Thyroid gland (tissue), 4 donors: ENCODE data around the gene PIGU.

Source experiments
- POLR2A ChIP-seq, 2 donors: fragments of 450-650 bp; IDR thresholded peaks; one replicate each; pipeline ENCODE4 v1.6.1; 2017; ENCODE audit warnings: antibody characterized with exemption in 2 of 2, mild to moderate bottlenecking in 2 of 2, moderate library complexity in 1 of 2
- TF ChIP-seq, protein P1 (sequence below), 6 experiments: fragments of 200-600 bp in 3 of 6; fragments of 450-650 bp in 3 of 6; sonication (generic) in 3 of 6; IDR thresholded peaks; one replicate each; pipeline ENCODE4 v1.5.1; 2016 to 2019; ENCODE audit warnings: antibody characterized with exemption in 6 of 6, mild to moderate bottlenecking in 2 of 6, inconsistent platforms in 1 of 6, moderate library complexity in 1 of 6

- TF ChIP-seq, protein P1, sequence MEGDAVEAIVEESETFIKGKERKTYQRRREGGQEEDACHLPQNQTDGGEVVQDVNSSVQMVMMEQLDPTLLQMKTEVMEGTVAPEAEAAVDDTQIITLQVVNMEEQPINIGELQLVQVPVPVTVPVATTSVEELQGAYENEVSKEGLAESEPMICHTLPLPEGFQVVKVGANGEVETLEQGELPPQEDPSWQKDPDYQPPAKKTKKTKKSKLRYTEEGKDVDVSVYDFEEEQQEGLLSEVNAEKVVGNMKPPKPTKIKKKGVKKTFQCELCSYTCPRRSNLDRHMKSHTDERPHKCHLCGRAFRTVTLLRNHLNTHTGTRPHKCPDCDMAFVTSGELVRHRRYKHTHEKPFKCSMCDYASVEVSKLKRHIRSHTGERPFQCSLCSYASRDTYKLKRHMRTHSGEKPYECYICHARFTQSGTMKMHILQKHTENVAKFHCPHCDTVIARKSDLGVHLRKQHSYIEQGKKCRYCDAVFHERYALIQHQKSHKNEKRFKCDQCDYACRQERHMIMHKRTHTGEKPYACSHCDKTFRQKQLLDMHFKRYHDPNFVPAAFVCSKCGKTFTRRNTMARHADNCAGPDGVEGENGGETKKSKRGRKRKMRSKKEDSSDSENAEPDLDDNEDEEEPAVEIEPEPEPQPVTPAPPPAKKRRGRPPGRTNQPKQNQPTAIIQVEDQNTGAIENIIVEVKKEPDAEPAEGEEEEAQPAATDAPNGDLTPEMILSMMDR (IDR thresholded peaks at IDR 0.05), result no peak
- no peak for TF ChIP-seq POLR2A (IDR thresholded peaks at IDR 0.05)
Observed at GRCh38 chr20:34570859-34571306, 106.0 kb downstream of the PIGU start.
